Measurements from ENCODE around the gene TPST2. TPM values are rescaled to one million over a fixed set of nuclear protein-coding genes. Genes with fewer than 3 reads are reported as not detected.

Gene TPST2
- total RNA-seq, 1 experiment from 2014 or later = 50.1 TPM

DNA sequence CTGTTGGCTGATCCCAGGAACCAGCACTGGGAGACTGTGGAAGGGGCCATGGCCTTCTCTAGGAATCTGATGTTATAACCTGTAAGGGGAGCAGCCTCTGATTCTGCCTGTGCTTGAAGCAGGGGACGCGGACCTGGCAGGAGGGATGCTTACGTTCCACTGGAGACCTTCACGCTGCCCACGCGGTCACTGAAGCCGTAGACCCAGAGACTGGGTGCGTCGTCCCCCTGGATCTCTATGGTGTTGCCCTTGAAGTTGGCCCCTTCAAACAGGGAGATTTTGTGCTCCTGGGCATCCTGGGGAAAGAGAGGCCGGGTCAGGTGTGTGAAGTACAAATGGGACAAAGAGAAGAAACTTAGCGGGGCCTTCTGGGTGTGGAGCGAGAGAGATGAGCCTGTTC lies 11.8 kb upstream of the TPST2 start:
- no peak overlapping the region for H2BK5ac ChIP-seq (ENCODE audit: insufficient read length, low read length)
- no peak overlapping the region for H3K4me2 ChIP-seq (ENCODE audit: insufficient read depth, insufficient read length, low read length)
- H3T11ph ChIP-seq (ENCODE audit: low read length) = no peak overlapping the region
- H4K8ac ChIP-seq (replicated peaks; ENCODE audit: insufficient read length, low read depth, low read length) = no peak overlapping the region
- Mint-ChIP-seq H3K36me3 (ENCODE audit: insufficient read depth in 1 of 3, low read depth in 3 of 3) (no peaks in the 10 kb centered on the region), H3K4me3 (no peak overlapping the region), H3K27me3 (ENCODE audit: low read depth) (peaks cover 10% of the 10 kb centered on the region), H3K4me1 (peaks cover 6 to 12% of the 10 kb centered on the region in 2 experiments; a peak in 3 of 4 replicates), H3K9me3 (no peaks in the 10 kb centered on the region; a peak in 1 of 5 replicates), H3K27ac (peak overlapping the region in 2 of 3 experiments; percentile 7 to 13; a peak in 2 of 7 replicates)
- H3K4ac ChIP-seq (ENCODE audit: low read depth, low read length) = no peak overlapping the region
- no peaks in the 10 kb centered on the region for H3K79me1 ChIP-seq (ENCODE audit: insufficient read depth, low read depth, low read length, poor library complexity, severe bottlenecking)
- H3K23me2 ChIP-seq (ENCODE audit: insufficient read length, low read depth, low read length, poor library complexity, severe bottlenecking) = no peaks in the 10 kb centered on the region
- no peaks in the 10 kb centered on the region for H3K9me3 ChIP-seq (ENCODE audit: control insufficient read depth, low read depth, low read length)
- no peak overlapping the region for H3K9ac ChIP-seq (ENCODE audit: extremely low read depth, insufficient read length, low read length)
- no peak overlapping the region for H2AK5ac ChIP-seq (ENCODE audit: insufficient read length, low read length)
- no peaks in the 10 kb centered on the region for H4K20me1 ChIP-seq (ENCODE audit: control insufficient read depth, insufficient read depth, insufficient read length)
- no peak overlapping the region for H2BK20ac ChIP-seq (ENCODE audit: low read depth, low read length, poor library complexity, severe bottlenecking)
- H2BK12ac ChIP-seq (ENCODE audit: insufficient read length, low read depth, low read length) = no peak overlapping the region
- H3K23ac ChIP-seq (ENCODE audit: insufficient read length, low read depth, low read length) = no peak overlapping the region
- H2BK15ac ChIP-seq (ENCODE audit: low read depth, low read length) = no peak overlapping the region
- H4K5ac ChIP-seq (ENCODE audit: insufficient read length, low read depth, low read length) = no peak overlapping the region
- H2BK120ac ChIP-seq (ENCODE audit: low read depth, low read length, poor library complexity, severe bottlenecking) = no peak overlapping the region
- DNase-seq = no peak
- no peak overlapping the region for H3K14ac ChIP-seq (ENCODE audit: insufficient read depth, low read length)
- no peaks in the 10 kb centered on the region for H3K4me1 ChIP-seq (ENCODE audit: insufficient read depth, low read length)
- H3K18ac ChIP-seq (ENCODE audit: insufficient read length, low read depth, low read length) = no peak overlapping the region
- H3K27ac ChIP-seq (ENCODE audit: insufficient read length, low read depth, low read length) = no peak overlapping the region
- TF ChIP-seq, protein P1, sequence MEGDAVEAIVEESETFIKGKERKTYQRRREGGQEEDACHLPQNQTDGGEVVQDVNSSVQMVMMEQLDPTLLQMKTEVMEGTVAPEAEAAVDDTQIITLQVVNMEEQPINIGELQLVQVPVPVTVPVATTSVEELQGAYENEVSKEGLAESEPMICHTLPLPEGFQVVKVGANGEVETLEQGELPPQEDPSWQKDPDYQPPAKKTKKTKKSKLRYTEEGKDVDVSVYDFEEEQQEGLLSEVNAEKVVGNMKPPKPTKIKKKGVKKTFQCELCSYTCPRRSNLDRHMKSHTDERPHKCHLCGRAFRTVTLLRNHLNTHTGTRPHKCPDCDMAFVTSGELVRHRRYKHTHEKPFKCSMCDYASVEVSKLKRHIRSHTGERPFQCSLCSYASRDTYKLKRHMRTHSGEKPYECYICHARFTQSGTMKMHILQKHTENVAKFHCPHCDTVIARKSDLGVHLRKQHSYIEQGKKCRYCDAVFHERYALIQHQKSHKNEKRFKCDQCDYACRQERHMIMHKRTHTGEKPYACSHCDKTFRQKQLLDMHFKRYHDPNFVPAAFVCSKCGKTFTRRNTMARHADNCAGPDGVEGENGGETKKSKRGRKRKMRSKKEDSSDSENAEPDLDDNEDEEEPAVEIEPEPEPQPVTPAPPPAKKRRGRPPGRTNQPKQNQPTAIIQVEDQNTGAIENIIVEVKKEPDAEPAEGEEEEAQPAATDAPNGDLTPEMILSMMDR (conservative IDR thresholded peaks at IDR 0.05) = no peak
- no peak overlapping the region for H3K56ac ChIP-seq (ENCODE audit: insufficient read length, low read depth, low read length)
- H3K79me2 ChIP-seq (ENCODE audit: insufficient read depth, low read length) = no peaks in the 10 kb centered on the region
- H4K91ac ChIP-seq (ENCODE audit: insufficient read length, low read depth, low read length) = no peak overlapping the region
- no CpG with 5 or more reads among the region's 12 CpGs for WGBS (ENCODE audit: extremely low coverage, insufficient read length, low lambda C conversion rate)
- no peaks in the 10 kb centered on the region for H3K27me3 ChIP-seq (ENCODE audit: insufficient read depth, low read length)
- no peak overlapping the region for H2AFZ ChIP-seq (ENCODE audit: low read length)

All from H9 (cell line).